A549 (cell line): ENCODE data around the gene MACF1.
"Not testable (repeated sequence)": the region's sequence is repeated elsewhere in the genome, so short reads cannot be mapped to it uniquely, and the experiment has no call there.

Experiments
- ATOH8 ChIP-seq: fragments of 250-450 bp; sonication (Bioruptor Pico); IDR thresholded peaks from 2 replicates; pipeline ENCODE4 v1.5.0; 2020; ENCODE audit warnings: low read depth, mild to moderate bottlenecking, moderate library complexity
- CTCF ChIP-seq: fragments of >200 bp; sonication (Bioruptor Twin); formaldehyde crosslinking; IDR thresholded peaks from 3 replicates; pipeline ENCODE4 v1.5.1; 2016
- EP300 ChIP-seq, 2 experiments: fragments of >200 bp; sonication (Bioruptor Twin); formaldehyde crosslinking; IDR thresholded peaks; 2 replicates in 1 of 2; 3 replicates in 1 of 2; pipeline ENCODE4 v1.6.1; 2016 to 2017
- ESRRA ChIP-seq: fragments of 150-350 bp; IDR thresholded peaks from 2 replicates; pipeline ENCODE4 v1.6.1; 2014; ENCODE audit warnings: mild to moderate bottlenecking, low read length, borderline replicate concordance
- FOSL2 ChIP-seq, 2 experiments: fragments of 450-650 bp in 1 of 2; fragments of >200 bp in 1 of 2; sonication (Bioruptor Twin) in 1 of 2; formaldehyde crosslinking; IDR thresholded peaks; 2 replicates each; pipeline versions ENCODE4 v1.5.0 to v1.6.1; 2016 to 2020; ENCODE audit warnings: mild to moderate bottlenecking in 1 of 2, moderate library complexity in 1 of 2
- PBX3 ChIP-seq: IDR thresholded peaks from 2 replicates; pipeline ENCODE4 v1.6.1; 2012
- POLR2A ChIP-seq: IDR thresholded peaks from 2 replicates; pipeline ENCODE4 v1.6.1; 2012; ENCODE audit warnings: mild to moderate bottlenecking, low read length
- RCOR1 ChIP-seq: fragments of 150-350 bp; IDR thresholded peaks from 2 replicates; pipeline ENCODE4 v1.6.1; 2014; ENCODE audit warnings: antibody characterized with exemption, low read length, low read depth
- REST ChIP-seq: fragments of 200-600 bp; sonication (generic); IDR thresholded peaks from 2 replicates; pipeline ENCODE4 v1.6.1; 2016; ENCODE audit warnings: antibody characterized with exemption, mild to moderate bottlenecking, moderate library complexity

- TF ChIP-seq CTCF; ATOH8; ESRRA; PBX3; REST; RCOR1; POLR2A; FOSL2 (IDR thresholded peaks at IDR 0.05); FOSL2 (CRISPR knock-in tag; IDR thresholded peaks at IDR 0.05); EP300 (IDR thresholded peaks at IDR 0.05): not testable (repeated sequence)
Observed at GRCh38 chr1:39527190-39527579, 322.7 kb downstream of the MACF1 start.
